Keratinocyte (primary cell): ENCODE measurements around the gene EIF3B.

Experiments used
- CTCF ChIP-seq, 3 experiments: IDR thresholded peaks in 1 of 3; conservative IDR thresholded peaks in 1 of 3; optimal IDR thresholded peaks in 1 of 3; 2 replicates in 2 of 3; 3 replicates in 1 of 3; pipeline versions ENCODE3 to v1.5.1; 2011; ENCODE audit warnings: low read length in 3 of 3, mild to moderate bottlenecking in 3 of 3, moderate library complexity in 2 of 3, control low read depth in 1 of 3, inconsistent platforms in 1 of 3; ENCODE audit not compliant: insufficient read depth in 2 of 3; ENCODE audit errors: extremely low read depth in 1 of 3
- EZH2 ChIP-seq: IDR thresholded peaks from one replicate; pipeline ENCODE4 v1.6.1; 2012; ENCODE audit warnings: inconsistent platforms, mild to moderate bottlenecking, low read length, moderate library complexity

GRCh38 chr7:2416650-2417049 is 62.0 kb downstream of the EIF3B start:
- TF ChIP-seq CTCF (optimal IDR thresholded peaks at IDR 0.05 in 1 of 3, IDR thresholded peaks at IDR 0.05 in 1 of 3, conservative IDR thresholded peaks at IDR 0.05 in 1 of 3; ENCODE audit: extremely low read depth in 1 of 3, insufficient read depth in 2 of 3, low read length in 3 of 3) (no peak), EZH2 (no peak)
